GM19351 (cell line): ENCODE data around the gene PDZRN3.

ENCODE experiments used
- ATAC-seq: cut with Tn5 transposase; IDR thresholded peaks from one replicate; pipeline ENCODE4 v1.9.1; 2021; ENCODE audit warnings: mild to moderate bottlenecking, moderate library complexity; ENCODE audit not compliant: unreplicated experiment

Gene PDZRN3

GRCh38 chr3:73432023-73432705, 192.6 kb downstream of the PDZRN3 start:
- ATAC-seq, result peak; percentile 68

GRCh38 chr3:73431183-73431900, 193.4 kb downstream of the PDZRN3 start:
- no peak for ATAC-seq

GRCh38 chr3:73427048-73427706, 197.6 kb downstream of the PDZRN3 start:
- no peak for ATAC-seq

GRCh38 chr3:73426606-73427005, 198.1 kb downstream of the PDZRN3 start:
- ATAC-seq, result no peak

- no peak for ATAC-seq
These were observed 201.6 kb downstream of the PDZRN3 start for GRCh38 chr3:73423116-73423515.

GRCh38 chr3:73422571-73422970, 202.2 kb downstream of the PDZRN3 start:
- ATAC-seq, result no peak

- no peak for ATAC-seq
These were observed 204.8 kb downstream of the PDZRN3 start for GRCh38 chr3:73419942-73420341.

GRCh38 chr3:73419179-73419803, 205.4 kb downstream of the PDZRN3 start:
- ATAC-seq, result no peak

- no peak for ATAC-seq
These were observed 206.1 kb downstream of the PDZRN3 start for GRCh38 chr3:73418681-73419080.

- no peak for ATAC-seq
These were observed 209.6 kb downstream of the PDZRN3 start for GRCh38 chr3:73415118-73415517.

GRCh38 chr3:73413619-73414018, 211.1 kb downstream of the PDZRN3 start:
- no peak for ATAC-seq

GRCh38 chr3:73411993-73412392, 212.7 kb downstream of the PDZRN3 start:
- ATAC-seq, result no peak

GRCh38 chr3:73411545-73411944, 213.2 kb downstream of the PDZRN3 start:
- no peak for ATAC-seq

- no peak for ATAC-seq
These were observed 215.5 kb downstream of the PDZRN3 start for GRCh38 chr3:73409138-73409763.

GRCh38 chr3:73408634-73409033, 216.1 kb downstream of the PDZRN3 start:
- ATAC-seq, result no peak

GRCh38 chr3:73407577-73407976, 217.2 kb downstream of the PDZRN3 start:
- ATAC-seq, result no peak

- no peak for ATAC-seq
These were observed 218.9 kb downstream of the PDZRN3 start for GRCh38 chr3:73405853-73406252.

GRCh38 chr3:73405000-73405399, 219.7 kb downstream of the PDZRN3 start:
- no peak for ATAC-seq

- ATAC-seq, result no peak
These were observed 220.3 kb downstream of the PDZRN3 start for GRCh38 chr3:73404435-73404834.

GRCh38 chr3:73403444-73403843, 221.3 kb downstream of the PDZRN3 start:
- no peak for ATAC-seq

- no peak for ATAC-seq
These were observed 223.0 kb downstream of the PDZRN3 start for GRCh38 chr3:73401616-73402279.
